Breast epithelium (tissue), 3 donors: ENCODE measurements around the gene CERS1.

Source experiments
- POLR2A ChIP-seq: fragments of 450-650 bp; IDR thresholded peaks from one replicate; pipeline ENCODE4 v1.6.1; 2016; ENCODE audit warnings: antibody characterized with exemption, mild to moderate bottlenecking, moderate library complexity
- TF ChIP-seq, protein P1 (sequence below), 3 donors: fragments of 450-650 bp; IDR thresholded peaks; one replicate each; pipeline ENCODE4 v1.5.1; 2016 to 2017; ENCODE audit warnings: antibody characterized with exemption in 3 of 3, mild to moderate bottlenecking in 3 of 3, moderate library complexity in 3 of 3

DNA sequence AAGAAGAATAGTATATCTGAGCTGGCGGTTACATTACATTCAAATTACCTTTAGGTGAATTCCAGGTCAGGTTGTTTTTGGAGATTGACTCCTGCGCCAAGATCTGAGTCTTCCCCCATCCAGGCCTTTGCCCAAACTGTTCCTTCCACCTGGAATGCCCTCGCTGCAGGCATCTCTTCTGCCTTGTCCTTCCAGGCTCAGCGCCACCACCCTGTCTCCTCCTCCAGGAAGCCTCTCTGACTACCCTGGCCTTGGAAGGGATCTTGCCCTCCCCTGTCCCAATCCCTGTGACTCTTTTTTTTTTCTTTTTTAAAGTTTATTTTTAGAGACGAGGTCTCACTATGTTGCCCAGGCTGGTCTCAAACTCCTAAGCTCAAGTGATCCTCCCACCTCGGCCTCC is 46.7 kb upstream of the CERS1 start:
- TF ChIP-seq, protein P1, sequence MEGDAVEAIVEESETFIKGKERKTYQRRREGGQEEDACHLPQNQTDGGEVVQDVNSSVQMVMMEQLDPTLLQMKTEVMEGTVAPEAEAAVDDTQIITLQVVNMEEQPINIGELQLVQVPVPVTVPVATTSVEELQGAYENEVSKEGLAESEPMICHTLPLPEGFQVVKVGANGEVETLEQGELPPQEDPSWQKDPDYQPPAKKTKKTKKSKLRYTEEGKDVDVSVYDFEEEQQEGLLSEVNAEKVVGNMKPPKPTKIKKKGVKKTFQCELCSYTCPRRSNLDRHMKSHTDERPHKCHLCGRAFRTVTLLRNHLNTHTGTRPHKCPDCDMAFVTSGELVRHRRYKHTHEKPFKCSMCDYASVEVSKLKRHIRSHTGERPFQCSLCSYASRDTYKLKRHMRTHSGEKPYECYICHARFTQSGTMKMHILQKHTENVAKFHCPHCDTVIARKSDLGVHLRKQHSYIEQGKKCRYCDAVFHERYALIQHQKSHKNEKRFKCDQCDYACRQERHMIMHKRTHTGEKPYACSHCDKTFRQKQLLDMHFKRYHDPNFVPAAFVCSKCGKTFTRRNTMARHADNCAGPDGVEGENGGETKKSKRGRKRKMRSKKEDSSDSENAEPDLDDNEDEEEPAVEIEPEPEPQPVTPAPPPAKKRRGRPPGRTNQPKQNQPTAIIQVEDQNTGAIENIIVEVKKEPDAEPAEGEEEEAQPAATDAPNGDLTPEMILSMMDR (IDR thresholded peaks at IDR 0.05): no peak
- TF ChIP-seq POLR2A: no peak
